Activated naive CD4-positive, alpha-beta T cell treated with anti-CD3 and anti-CD28 coated beads, Interleukin-2, amount 10 ng/mL, durations not matched to agents 7 days and 5 days (primary cell): Measurements from ENCODE around the gene KCND3.

Source experiments
- CTCF ChIA-PET: fragments of 350-600 bp; sonication (Branson Sonifier 250); formaldehyde crosslinking; loops from one replicate; lab custom pipeline; 2021; ENCODE audit warnings: antibody characterized with exemption; lab: Charles Lee
- DNase-seq: peaks from one replicate; pipeline ENCODE4 v3.0.0-alpha.2; 2020
- H3K27ac Mint-ChIP-seq: one replicate; pipeline ENCODE4 v1.8.0; 2021; ENCODE audit warnings: mild to moderate bottlenecking, moderate library complexity, mixed read lengths
- H3K27me3 Mint-ChIP-seq: one replicate; pipeline ENCODE4 v1.8.0; 2021; ENCODE audit warnings: mild to moderate bottlenecking, mixed read lengths
- H3K36me3 Mint-ChIP-seq: one replicate; pipeline ENCODE4 v1.8.0; 2021; ENCODE audit warnings: mixed read lengths
- H3K4me1 Mint-ChIP-seq: one replicate; pipeline ENCODE4 v1.8.0; 2021; ENCODE audit warnings: mixed read lengths
- H3K4me3 Mint-ChIP-seq: one replicate; pipeline ENCODE4 v1.8.0; 2021; ENCODE audit warnings: mild to moderate bottlenecking, moderate library complexity, mixed read lengths
- H3K9me3 Mint-ChIP-seq: one replicate; pipeline ENCODE4 v1.8.0; 2021; ENCODE audit warnings: mixed read lengths

Gene KCND3

DNA sequence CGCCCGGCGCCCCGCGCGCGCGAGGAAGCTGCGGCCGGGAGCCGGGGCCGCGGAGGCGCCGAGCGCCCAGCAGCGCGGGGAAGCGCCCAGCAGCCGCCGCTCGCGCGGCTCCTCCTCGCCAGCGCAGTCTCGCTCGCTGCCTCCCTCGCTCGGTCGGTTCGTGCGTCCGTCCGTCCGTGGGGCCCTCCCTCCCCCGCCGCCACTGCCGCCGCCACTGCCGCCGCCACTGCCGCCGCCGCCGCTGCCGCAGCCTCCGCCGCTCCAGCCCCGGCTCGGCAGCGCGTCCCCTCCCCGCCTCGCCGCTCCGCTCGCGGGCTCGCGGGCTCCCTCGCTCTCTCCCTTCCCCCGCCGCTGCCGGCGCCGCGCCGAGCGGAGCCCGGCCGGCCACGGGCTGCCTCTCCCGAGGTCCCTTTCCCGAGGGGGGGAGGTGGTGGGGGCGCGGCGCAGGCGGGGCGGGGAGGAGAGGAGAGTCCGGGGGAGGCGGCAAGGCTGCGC, at the start of gene KCND3:
KCND3 (minus strand) TSS at position 138 of the 495 bp plus-strand sequence.
- DNase-seq, result peak; percentile 31
- Mint-ChIP-seq H3K27me3 (peaks cover 88% of the 10 kb centered on the region), H3K4me3 (peak within 1 kb of the TSS; percentile 34), H3K27ac (peak within 1 kb of the TSS; percentile 60), H3K4me1 (peaks cover 11% of the 10 kb centered on the region), H3K36me3 (no peaks in the 10 kb centered on the region), H3K9me3 (no peaks in the 10 kb centered on the region)
- CTCF ChIA-PET, result no interaction called here

GRCh38 chr1:112034277-112034676, 44.8 kb upstream of the KCND3 start:
- Mint-ChIP-seq H3K4me1 (no peaks in the 10 kb centered on the region), H3K36me3 (no peaks in the 10 kb centered on the region), H3K27ac (no peak overlapping the region), H3K9me3 (no peaks in the 10 kb centered on the region), H3K4me3 (no peak overlapping the region), H3K27me3 (peaks cover 12% of the 10 kb centered on the region)
- DNase-seq, result no peak
- CTCF ChIA-PET, result no interaction called here

GRCh38 chr1:112033439-112034120, 44.1 kb upstream of the KCND3 start:
- Mint-ChIP-seq H3K9me3 (no peaks in the 10 kb centered on the region), H3K4me1 (no peaks in the 10 kb centered on the region), H3K27ac (no peak overlapping the region), H3K4me3 (no peak overlapping the region), H3K27me3 (peaks cover 15% of the 10 kb centered on the region), H3K36me3 (no peaks in the 10 kb centered on the region)
- CTCF ChIA-PET, result no interaction called here
- DNase-seq, result no peak

DNA sequence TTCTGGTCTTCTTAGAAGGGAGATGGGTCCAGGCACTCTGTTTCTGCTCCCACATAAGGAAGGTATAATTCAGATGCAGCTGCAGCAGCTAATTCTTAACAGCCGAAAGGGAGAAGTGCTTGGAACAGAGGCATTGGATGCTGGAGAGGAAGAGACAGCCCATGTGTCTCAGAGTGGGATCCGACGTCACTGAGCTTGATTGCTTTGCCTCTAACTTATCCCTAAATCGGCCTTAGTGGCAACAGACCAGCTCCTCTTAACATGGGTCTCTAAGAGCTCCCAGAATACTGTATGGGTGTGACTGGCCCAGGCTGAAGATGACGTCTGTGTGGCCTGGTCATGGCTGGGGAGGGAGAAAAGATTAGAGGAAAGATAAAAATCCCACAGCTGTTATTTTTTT, 40.7 kb upstream of the KCND3 start:
- no peak overlapping the region for H3K27ac Mint-ChIP-seq
- H3K4me3 Mint-ChIP-seq, result no peak overlapping the region
- H3K36me3 Mint-ChIP-seq, result no peaks in the 10 kb centered on the region
- DNase-seq, result no peak
- peaks cover 21% of the 10 kb centered on the region for H3K27me3 Mint-ChIP-seq
- H3K4me1 Mint-ChIP-seq, result no peaks in the 10 kb centered on the region
- no peaks in the 10 kb centered on the region for H3K9me3 Mint-ChIP-seq
- CTCF ChIA-PET, result no interaction called here

DNA sequence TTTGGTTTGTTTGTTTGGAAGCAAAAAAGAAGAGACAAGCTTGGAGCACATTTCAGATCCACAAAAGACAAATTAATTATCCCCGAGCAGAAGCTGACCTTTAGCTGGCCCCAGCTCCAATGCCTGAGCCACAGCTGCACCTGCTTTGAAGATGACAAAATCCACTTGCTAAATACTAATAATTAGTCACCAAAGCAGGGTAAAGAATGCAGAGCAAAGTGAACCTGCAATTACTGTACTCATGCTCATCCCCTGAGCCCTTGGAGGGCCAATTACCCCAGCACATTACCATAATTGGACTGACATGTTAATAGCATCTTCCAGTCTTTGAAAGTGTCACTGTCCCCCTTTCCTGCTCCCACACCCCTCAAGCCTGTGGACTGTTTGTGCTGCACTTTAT, 38.2 kb upstream of the KCND3 start:
- Mint-ChIP-seq H3K27ac (no peak overlapping the region), H3K27me3 (peaks cover 24% of the 10 kb centered on the region), H3K9me3 (no peaks in the 10 kb centered on the region), H3K36me3 (no peaks in the 10 kb centered on the region), H3K4me3 (no peak overlapping the region), H3K4me1 (no peaks in the 10 kb centered on the region)
- DNase-seq, result no peak
- CTCF ChIA-PET, result no interaction called here

DNA sequence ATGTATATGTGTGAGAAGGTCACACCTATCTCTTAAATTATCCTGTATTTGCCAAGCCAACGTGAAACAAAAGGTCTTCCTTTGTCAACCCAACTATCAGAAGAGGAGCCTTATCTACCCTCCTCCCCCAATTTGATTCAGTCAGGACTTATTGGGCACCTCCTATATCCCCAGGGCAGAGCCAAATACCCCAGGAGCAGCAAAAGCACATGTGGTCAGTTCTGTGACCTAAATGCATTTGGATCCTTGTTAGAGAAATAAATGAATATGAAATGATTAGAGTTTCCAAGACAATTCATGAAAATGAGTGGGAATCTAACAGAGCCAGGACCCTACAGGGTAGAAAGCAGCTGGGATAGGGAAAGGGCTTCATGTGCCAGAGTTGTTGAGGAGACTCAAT, 37.0 kb upstream of the KCND3 start:
- CTCF ChIA-PET, result no interaction called here
- H3K27me3 Mint-ChIP-seq, result peaks cover 20% of the 10 kb centered on the region

DNA sequence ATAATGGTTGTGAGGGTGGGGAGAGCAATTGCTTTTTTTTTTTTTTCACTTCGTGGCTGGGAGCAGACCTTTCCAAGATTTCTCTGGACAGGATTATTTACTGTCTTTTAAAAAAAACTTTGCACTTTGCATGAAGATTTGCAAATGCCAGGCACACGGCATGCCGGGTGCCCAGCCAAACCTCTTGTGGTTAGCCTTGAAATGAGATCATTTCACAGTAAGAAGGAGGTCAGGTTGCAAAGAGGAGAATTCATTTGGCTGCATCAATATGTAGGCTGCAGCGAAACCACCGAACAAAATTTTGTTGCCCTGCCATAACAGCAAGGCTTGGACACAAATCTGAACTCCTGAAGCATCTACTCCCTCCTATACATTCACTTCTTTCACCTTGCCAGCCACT, 36.5 kb upstream of the KCND3 start:
- no peak overlapping the region for H3K27ac Mint-ChIP-seq
- no peak overlapping the region for H3K4me3 Mint-ChIP-seq
- no peak for DNase-seq
- H3K9me3 Mint-ChIP-seq, result no peaks in the 10 kb centered on the region
- CTCF ChIA-PET, result no interaction called here
- peaks cover 20% of the 10 kb centered on the region for H3K27me3 Mint-ChIP-seq
- no peaks in the 10 kb centered on the region for H3K36me3 Mint-ChIP-seq
- no peaks in the 10 kb centered on the region for H3K4me1 Mint-ChIP-seq

More for the DNA sequence above, 37.0 kb upstream of the KCND3 start:
- Mint-ChIP-seq H3K9me3 (no peaks in the 10 kb centered on the region), H3K4me3 (no peak overlapping the region), H3K27ac (no peak overlapping the region), H3K36me3 (no peaks in the 10 kb centered on the region), H3K4me1 (no peaks in the 10 kb centered on the region)
- DNase-seq, result no peak

- Mint-ChIP-seq H3K4me1 (no peaks in the 10 kb centered on the region), H3K9me3 (no peaks in the 10 kb centered on the region), H3K4me3 (no peak overlapping the region), H3K27me3 (peaks cover 15% of the 10 kb centered on the region), H3K36me3 (no peaks in the 10 kb centered on the region), H3K27ac (no peak overlapping the region)
- no peak for DNase-seq
- CTCF ChIA-PET, result no interaction called here
These were observed 31.8 kb upstream of the KCND3 start for GRCh38 chr1:112021263-112021662.

DNA sequence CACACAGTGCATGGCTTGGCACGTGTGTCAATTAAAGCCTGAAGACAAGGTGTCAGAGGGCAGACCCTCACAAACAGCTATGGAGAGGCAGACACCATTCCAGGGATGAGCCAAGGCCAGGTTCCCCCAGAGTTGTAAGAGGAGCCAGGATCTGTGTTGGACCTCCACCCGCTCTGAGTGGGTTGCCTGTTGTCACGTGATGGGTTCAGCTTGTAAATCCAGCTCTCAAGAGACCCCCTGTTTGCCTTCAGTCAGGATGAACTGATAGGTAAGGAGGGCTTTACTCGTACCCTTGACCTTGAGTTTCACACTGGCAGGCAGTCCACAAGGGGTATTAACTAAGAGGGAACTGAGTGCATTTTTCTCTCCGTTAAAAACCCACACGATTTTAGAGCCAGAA, 27.7 kb upstream of the KCND3 start:
- H3K27ac Mint-ChIP-seq, result no peak overlapping the region
- peaks cover 10% of the 10 kb centered on the region for H3K27me3 Mint-ChIP-seq
- no peaks in the 10 kb centered on the region for H3K9me3 Mint-ChIP-seq
- no peak for DNase-seq
- H3K4me1 Mint-ChIP-seq, result no peaks in the 10 kb centered on the region
- CTCF ChIA-PET, result no interaction called here
- H3K4me3 Mint-ChIP-seq, result no peak overlapping the region
- H3K36me3 Mint-ChIP-seq, result no peaks in the 10 kb centered on the region

DNA sequence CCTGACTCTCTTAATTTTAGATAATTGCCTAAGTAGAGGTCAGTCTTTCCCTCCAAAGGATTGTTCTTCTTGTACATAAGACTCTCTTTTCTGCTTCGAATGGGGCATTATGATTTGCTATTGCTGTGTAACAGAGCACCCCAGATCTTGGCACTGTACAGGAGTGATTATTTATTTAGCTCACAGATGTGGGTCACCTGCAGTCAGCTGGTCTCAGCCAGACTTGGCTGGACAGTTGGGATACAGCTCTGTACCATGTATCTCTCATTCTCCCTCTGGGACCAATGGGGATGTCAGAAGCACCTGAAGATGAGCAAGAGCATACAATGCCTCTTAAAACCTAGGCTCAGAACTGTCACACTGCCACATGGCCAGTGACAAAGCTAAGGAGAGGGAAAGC, 23.4 kb upstream of the KCND3 start:
- no peaks in the 10 kb centered on the region for H3K36me3 Mint-ChIP-seq
- no peak overlapping the region for H3K27ac Mint-ChIP-seq
- CTCF ChIA-PET, result no interaction called here

DNA sequence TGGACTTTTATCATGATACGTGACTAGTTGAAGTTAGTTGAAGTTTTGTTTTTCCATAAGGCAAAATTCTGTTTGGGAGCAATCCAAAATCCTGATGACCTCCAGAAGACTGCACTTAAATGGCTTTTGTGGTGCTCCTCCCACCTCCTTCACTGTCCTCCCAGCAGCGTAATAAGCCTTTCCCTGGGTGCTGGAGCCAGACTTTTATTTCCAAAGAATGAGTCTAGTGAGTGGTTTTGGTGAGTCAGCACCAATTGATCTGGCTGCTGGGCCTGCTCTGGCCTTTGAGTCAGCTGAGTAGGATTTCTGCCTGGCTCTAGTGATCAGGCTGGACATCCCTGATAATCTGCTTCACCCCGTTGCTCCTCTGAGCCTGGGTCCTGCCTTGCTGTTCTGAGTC, 21.7 kb upstream of the KCND3 start:
- Mint-ChIP-seq H3K9me3 (no peaks in the 10 kb centered on the region), H3K4me1 (no peaks in the 10 kb centered on the region), H3K36me3 (no peaks in the 10 kb centered on the region), H3K27me3 (peaks cover 14% of the 10 kb centered on the region), H3K4me3 (no peak overlapping the region), H3K27ac (no peak overlapping the region)
- CTCF ChIA-PET, result no interaction called here
- no peak for DNase-seq

More for the DNA sequence above, 23.4 kb upstream of the KCND3 start:
- no peaks in the 10 kb centered on the region for H3K9me3 Mint-ChIP-seq
- H3K4me1 Mint-ChIP-seq, result no peaks in the 10 kb centered on the region
- no peak overlapping the region for H3K4me3 Mint-ChIP-seq
- DNase-seq, result no peak
- peaks cover 7% of the 10 kb centered on the region for H3K27me3 Mint-ChIP-seq

DNA sequence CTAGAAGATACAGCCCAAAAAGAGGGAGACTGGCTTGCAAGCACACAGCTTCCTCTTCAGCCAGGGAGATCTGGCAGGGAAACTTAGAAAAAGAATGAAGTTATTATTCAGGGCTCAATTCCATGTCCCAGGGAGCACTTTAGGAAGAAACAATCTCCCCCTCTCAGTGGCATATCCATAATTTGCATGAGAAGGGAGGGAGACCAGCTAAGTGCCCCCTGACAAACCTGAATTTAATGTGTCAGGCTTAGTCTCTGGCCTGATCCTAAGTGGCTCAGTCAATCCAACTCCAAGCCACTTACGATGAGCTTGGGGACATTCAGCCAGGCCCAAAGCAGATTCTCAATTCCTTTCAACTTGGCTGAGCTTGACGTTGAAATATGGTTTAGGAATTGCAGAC, 17.7 kb upstream of the KCND3 start:
- CTCF ChIA-PET, result no interaction called here
- H3K4me1 Mint-ChIP-seq, result no peaks in the 10 kb centered on the region

DNA sequence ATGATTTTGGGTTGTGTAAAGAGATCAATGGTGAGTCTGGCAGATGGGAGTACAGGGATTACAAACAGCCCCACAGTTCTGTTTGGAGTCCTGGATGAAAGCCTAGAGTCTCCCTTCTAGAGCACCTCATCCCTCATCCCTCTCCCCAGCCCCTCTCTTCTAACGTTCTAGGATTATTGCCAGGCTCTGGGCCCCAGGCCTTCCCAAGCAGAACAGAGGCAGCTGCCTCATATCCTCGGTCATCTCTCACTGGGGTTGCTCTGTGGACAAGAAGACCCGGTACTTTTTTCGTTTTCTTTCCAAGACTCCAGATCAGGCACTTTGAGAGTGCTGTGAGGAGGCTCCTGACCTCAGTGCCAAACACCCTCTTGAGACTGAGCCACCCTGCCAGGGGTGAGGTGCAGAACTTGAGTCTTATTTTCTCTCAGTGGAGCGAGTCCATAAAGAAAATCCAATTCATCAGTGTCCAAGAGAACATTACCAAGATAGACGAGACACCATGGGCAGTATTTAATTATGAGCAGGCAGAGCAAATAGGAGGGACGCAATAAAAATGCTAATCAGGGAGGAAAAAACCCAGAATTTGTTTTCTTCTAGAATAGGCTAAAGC, 17.1 kb upstream of the KCND3 start:
- Mint-ChIP-seq H3K36me3 (no peaks in the 10 kb centered on the region), H3K4me3 (no peak overlapping the region), H3K4me1 (no peaks in the 10 kb centered on the region), H3K27me3 (peaks cover 17% of the 10 kb centered on the region), H3K27ac (no peak overlapping the region), H3K9me3 (no peaks in the 10 kb centered on the region)
- DNase-seq, result no peak
- CTCF ChIA-PET, result no interaction called here

More for the DNA sequence above, 17.7 kb upstream of the KCND3 start:
- no peak for DNase-seq
- Mint-ChIP-seq H3K9me3 (no peaks in the 10 kb centered on the region), H3K4me3 (no peak overlapping the region), H3K36me3 (no peaks in the 10 kb centered on the region), H3K27ac (no peak overlapping the region), H3K27me3 (peaks cover 12% of the 10 kb centered on the region)

DNA sequence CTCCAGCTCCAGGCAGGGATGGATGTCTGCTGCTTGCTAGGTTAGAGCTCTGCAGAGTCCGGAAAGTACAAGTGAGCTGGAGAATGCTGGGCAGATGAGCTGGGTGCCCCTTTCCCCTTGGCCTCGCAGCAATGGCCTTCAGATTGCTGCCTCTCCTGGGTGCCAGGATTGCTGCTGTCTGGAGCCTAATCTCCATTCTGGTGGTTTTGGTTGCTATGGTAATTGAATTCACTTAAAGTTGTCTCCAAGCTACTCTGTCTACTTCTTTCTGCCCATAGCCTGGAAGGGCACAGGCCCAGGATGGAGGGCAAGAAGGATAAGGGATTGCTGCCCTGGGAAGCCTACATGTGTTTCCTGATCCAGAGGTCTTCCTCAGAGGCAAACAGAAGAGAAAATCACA, 14.6 kb upstream of the KCND3 start:
- no peak overlapping the region for H3K27ac Mint-ChIP-seq
- no peaks in the 10 kb centered on the region for H3K9me3 Mint-ChIP-seq
- DNase-seq, result no peak
- H3K4me1 Mint-ChIP-seq, result no peaks in the 10 kb centered on the region
- CTCF ChIA-PET, result no interaction called here
- no peak overlapping the region for H3K4me3 Mint-ChIP-seq
- H3K27me3 Mint-ChIP-seq, result peaks cover 26% of the 10 kb centered on the region
- no peaks in the 10 kb centered on the region for H3K36me3 Mint-ChIP-seq

- H3K9me3 Mint-ChIP-seq, result no peaks in the 10 kb centered on the region
- H3K36me3 Mint-ChIP-seq, result no peaks in the 10 kb centered on the region
- H3K4me3 Mint-ChIP-seq, result no peak overlapping the region
- H3K4me1 Mint-ChIP-seq, result no peaks in the 10 kb centered on the region
- CTCF ChIA-PET, result no interaction called here
- no peak for DNase-seq
- H3K27ac Mint-ChIP-seq, result no peak overlapping the region
- peaks cover 23% of the 10 kb centered on the region for H3K27me3 Mint-ChIP-seq
These were observed 13.0 kb upstream of the KCND3 start for GRCh38 chr1:112002514-112002913.
